ENCODE measurements around the gene GABRG3.

DNA sequence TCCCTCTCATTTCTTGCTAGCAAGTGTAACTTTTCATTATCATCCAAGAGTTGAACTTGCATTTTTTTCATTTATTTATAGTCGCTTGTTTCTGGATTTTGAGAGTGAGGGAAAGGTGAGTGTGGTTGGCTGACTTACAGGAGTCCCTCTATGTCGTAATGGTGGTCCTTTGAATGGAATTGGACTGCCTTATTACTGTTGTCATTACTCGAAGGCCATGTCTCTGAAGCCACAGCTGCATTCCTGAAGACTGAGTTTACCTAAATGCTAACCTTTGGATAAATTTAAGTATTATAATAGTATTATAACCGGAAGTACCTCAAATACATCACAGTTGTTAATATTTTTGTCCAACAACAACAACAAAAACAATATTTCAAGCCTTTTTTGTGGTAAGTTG, 488.9 kb downstream of the GABRG3 start:
- TF ChIP-seq, protein P1, sequence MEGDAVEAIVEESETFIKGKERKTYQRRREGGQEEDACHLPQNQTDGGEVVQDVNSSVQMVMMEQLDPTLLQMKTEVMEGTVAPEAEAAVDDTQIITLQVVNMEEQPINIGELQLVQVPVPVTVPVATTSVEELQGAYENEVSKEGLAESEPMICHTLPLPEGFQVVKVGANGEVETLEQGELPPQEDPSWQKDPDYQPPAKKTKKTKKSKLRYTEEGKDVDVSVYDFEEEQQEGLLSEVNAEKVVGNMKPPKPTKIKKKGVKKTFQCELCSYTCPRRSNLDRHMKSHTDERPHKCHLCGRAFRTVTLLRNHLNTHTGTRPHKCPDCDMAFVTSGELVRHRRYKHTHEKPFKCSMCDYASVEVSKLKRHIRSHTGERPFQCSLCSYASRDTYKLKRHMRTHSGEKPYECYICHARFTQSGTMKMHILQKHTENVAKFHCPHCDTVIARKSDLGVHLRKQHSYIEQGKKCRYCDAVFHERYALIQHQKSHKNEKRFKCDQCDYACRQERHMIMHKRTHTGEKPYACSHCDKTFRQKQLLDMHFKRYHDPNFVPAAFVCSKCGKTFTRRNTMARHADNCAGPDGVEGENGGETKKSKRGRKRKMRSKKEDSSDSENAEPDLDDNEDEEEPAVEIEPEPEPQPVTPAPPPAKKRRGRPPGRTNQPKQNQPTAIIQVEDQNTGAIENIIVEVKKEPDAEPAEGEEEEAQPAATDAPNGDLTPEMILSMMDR (optimal IDR thresholded peaks at IDR 0.05 in 1 of 3, IDR thresholded peaks at IDR 0.05 in 1 of 3, conservative IDR thresholded peaks at IDR 0.05 in 1 of 3; ENCODE audit: extremely low read depth in 1 of 3, insufficient read depth in 2 of 3, low read length in 3 of 3), result no peak
- TF ChIP-seq EZH2 (IDR thresholded peaks at IDR 0.05; ENCODE audit: low read length), result no peak
